ENCODE results near the gene DERL3.

Gene DERL3

DNA sequence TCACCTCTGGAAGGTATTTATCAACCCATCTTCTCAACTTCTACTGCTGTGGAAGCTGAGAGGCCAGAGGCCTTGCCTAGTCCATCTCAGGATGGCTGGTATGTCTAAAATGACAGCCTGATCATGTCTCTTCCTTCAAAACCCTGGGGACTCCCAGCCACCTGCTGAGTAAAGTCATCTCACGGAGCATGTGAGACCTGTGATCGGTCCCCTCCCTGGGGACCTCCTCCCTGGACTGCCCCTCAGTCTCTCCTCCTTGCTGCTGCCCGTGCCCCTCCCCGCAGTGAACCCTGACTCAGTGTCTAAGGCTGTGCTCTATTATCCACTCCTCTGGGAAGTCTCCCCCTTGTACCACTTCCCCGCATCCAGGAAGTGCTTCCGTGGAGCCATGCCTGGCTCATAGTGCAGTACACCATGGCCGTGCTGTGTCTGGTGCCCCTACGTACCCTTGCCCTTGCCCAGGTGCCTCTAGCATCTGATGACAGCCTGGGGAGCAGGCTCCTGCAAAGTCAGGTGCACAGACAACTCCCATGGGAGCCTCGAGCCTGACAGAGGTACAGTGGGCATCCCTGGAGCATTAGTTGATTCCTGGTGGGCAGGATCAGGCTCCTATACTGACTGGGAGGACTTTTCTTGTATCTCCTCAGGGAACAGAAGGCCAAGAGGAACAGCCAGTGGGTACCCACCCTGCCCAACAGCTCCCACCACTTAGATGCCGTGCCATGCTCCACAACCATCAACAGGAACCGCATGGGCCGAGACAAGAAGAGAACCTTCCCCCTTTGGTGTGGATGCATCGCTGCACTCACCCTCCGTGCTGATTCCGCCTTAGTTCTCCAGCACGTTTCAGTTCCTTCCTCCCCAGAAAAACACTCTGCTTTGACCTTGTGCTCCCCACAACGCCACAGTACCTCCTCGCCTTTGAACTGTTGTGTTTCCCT lies 38.2 kb downstream of the DERL3 start:
- no peak for DNase-seq

DNA sequence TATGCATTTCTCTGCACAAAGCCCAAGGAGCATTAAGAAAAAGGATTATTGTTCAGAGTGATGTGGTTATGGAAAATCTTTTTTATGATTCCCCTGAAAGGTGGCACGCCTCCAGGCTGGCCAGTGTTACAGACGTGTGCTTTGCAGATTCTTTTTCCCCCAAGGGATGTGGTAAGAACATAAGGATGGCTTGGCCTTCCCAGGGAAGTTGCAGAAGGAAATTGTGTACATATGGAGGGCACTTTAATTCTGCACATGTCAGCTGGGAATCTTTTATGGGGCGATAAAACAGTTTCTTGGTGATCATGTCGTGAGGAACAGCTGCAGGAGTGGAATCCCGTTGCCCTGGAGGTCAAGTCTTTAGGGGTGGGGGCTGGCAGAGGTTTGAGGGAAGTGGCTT lies 42.3 kb downstream of the DERL3 start:
- no peak for DNase-seq

DNA sequence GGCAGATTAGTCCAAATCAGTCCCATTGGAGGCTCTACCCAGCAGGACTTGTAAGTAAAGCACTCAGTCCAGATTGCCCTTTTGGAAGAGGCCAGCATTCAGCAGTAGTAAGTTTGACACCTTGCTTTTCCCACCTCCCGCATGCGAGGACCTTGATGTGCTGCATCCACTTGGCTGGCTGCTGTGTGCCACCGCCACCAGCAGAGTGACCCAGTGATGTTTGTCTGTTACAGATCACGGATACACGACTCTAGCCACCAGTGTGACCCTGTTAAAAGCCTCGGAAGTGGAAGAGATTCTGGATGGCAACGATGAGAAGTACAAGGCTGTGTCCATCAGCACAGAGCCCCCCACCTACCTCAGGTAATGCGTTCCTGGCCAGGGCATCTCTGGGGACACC lies 45.5 kb downstream of the DERL3 start:
- no peak for DNase-seq

DNA sequence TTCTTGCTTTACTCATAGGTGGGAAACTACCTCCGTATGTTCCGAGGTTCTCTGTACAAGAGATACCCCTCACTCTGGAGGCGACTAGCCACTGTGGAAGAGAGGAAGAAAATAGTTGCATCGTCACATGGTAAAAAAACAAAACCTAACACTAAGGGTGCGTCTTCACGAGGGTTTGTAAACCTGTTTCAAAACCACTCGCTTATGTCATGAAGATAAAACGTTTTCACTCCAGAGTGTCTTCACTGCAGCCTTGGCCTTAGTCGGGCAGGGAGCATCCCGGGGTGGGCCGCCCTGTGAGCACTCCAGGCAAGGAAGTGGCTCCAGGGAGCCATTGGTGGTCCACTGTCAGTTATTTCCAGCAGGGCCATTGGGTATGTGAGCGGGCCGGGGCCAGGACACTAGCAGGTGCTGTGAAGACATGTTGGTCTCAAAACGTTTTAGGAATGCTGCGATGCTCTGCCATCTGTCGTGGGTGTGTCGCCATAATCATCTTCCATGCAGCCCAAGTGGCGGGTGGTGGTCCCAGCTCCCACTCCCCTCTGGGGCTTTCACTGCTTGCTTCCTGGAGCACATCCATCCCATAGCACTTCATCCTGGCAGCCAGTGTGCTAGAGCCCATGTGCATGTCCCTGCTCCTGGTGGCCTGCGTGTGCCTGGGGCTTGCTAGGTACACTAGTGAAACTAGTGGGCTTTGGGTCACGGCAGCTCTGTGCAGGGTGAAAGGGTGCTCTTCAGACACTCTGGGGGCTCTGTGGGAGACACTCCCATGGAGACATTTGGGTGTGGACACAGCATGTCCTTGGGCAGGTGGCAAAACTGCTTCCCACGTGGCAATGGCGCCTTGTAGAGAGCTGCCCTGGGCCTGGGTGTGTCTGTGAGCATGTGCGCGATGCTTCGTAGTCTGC lies 46.8 kb downstream of the DERL3 start:
- no peak for DNase-seq

DNA sequence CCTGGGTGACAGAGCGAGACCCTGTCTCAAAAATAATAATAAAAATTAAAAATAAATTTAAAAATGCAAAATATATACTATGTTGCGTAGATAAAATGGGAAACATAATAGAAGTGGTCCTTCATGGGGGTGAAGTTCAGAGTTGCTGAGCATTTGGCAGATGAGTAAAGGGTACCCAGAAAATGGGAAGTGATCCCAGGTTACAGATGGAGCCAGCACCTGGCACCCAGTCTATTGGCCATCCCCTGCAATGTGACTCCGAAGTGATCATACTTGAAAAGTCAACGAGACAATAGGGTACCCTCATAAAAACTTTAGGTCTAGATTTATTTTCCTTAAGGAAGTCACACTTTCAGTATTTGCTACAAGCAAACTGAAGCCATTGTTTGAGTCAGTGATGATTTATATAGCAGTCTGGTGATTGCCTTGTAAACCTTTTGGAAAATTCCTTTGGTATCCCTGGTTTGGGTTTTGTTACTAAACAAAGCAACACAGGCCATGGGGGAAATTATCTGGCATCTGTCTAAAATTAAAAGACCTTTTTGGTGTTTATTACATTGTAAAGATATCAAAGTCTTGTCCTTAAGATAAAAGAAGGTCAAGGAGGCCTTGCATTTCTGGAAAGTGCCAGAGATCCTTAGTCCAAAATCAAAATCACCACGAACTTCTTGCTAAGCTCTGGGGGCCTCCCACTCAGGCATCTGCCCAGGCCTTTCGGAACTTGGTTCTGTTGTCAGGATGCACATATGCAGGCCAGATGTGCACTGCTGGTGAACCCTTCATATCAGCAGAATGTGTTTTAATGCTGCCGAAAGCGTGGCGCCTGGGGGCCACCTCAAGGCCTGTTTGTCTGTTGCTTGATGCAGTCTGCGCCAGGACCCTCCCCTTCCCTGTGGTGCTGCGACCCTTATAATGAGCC lies 47.7 kb downstream of the DERL3 start:
- DNase-seq: no peak

DNA sequence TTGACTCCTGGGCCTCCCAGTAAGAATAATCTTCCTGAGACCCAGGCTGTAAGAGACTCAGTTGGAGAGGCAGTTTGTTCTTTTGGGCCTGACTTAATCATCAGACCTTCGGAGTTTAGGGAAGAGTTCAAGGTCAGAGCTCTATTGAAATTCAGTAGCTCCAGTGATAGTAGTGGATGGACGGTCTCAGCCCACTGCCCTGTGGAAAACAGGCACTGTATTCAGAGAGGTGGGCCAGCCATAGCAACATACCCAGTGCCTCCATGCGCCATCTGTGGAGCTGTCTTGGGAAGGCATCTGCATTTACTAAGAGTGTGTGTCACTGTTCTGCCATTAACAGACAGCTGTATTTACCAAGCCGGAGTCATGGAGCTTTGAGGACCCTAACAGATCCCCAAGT lies 49.2 kb downstream of the DERL3 start:
- DNase-seq: no peak

DNA sequence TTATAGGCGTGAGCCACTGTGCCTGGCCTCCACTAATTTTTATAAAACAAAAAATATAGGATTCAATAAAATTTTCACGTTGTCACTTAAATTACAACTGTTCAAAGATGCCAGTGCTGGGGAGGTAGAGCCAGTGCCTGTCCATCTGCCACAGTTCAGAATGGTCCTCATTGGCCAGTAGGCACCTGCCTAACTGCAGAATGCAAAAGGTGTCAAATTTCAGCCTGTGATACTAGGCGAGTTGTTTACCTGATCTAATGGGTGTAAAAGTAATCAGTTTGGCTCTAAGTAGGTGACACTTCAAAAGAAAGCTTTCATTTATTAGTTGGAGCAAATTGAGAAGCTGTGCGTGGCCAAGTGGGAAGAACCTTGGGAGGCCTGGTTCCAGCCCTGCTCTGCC lies 49.7 kb downstream of the DERL3 start:
- DNase-seq: no peak

DNA sequence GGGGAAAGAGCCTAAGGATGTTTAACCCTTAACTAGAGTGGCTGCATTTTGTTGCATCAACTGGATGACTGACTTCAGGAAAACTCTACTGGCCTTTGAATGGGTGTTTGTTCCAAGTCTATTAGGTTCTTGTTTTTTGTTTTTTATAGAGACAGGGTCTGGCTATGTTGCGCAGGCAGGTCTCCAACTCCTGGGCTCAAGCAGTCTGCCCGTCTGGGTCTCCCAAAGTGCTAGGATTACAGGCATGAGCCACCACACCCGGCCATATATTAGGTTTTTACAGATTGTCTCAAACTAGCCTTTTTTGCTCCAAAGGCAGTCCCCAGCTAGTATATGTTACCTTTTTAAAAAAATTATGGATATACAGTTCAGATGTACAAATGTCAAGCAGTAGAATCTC lies 50.9 kb downstream of the DERL3 start:
- no peak for DNase-seq

DNA sequence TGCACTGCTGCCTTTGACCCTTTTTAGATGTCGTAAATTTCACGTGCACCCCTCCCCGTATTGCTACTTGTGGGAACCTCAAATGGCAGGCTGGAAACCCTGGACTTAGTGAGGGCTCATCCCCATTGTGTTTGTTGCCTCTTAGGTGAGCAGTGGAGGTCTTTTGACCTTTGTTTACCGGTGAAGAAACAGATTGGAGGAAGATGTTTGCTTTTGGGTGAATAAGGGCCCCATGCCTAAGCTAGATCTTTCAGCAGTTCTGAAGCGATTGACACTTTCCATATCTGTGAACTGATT lies 51.3 kb downstream of the DERL3 start:
- no peak for DNase-seq

DNA sequence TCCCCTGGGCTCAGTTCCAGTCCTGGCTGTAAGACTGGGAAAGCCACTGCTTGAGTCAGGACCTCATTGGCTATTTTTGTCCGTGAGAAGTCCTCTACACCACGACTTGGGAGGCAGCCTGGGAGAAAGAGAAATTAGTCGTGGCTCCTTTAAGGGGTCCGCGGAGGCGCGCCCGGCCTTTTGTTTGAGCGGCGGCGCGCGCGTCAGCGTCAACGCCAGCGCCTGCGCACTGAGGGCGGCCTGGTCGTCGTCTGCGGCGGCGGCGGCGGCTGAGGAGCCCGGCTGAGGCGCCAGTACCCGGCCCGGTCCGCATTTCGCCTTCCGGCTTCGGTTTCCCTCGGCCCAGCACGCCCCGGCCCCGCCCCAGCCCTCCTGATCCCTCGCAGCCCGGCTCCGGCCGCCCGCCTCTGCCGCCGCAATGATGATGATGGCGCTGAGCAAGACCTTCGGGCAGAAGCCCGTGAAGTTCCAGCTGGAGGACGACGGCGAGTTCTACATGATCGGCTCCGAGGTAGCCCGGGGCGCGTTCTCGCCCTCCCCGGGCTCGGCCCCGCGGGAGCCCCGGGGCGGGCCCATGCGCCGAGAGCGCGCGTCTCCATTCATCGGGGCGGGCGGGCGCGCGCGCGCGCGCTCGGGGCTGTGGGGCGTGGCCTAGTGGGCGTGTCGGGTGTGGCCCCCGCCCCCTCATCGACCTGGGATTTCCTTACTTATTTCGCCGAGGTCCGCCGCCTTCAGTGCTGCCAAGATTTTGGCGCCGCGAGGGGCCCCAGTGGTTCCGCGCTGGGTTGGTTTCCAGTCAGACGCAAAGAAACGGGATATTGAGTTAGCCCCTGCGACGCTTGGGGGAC lies 51.8 kb downstream of the DERL3 start, which contains the start of gene SMARCB1:
Gene SMARCB1, plus strand, starts transcription at position 215 of the 848 bp plus-strand sequence. Its CDS starts 204 bp downstream, at position 419.
- DNase-seq: no peak

DNA sequence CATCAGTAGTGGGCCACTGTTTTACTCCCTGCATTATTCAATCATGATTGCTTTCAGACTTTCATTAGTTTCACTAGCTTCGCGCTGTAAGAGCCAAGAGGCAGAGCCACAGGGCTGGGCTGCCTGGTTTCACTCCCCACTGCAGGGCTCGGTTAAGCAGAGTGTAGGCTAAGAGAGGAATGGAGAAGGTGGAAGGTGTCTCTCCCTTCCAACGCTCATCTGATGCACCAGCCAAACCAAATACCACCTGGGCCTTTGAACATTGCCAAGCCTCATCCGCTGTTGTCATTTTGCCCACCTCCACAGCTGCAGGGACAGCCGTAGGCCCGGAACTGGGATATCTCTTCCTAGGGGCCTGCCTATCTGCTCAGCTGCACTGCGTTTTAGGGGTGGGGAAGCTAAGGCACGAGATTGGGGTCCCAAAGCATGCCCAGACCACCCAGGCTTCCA lies 52.5 kb downstream of the DERL3 start:
- DNase-seq: no peak
